GM18519 (cell line): Measurements from ENCODE around the gene IFNE.
A peak's percentile ranks its signal among the peaks of the same experiment; 100 is the strongest.

ENCODE experiments used
- ATAC-seq: cut with Tn5 transposase; IDR thresholded peaks from one replicate; pipeline ENCODE4 v1.9.1; 2021; ENCODE audit warnings: mild to moderate bottlenecking, moderate library complexity; ENCODE audit not compliant: unreplicated experiment, low FRiP score

The IFNE gene

GRCh38 chr9:21432672-21433425 lies 49.3 kb downstream of the IFNE start:
- peak; percentile 37 for ATAC-seq
